PC-3 (cell line): ENCODE measurements around the gene MACROD2. TPM values are rescaled to one million over a fixed set of nuclear protein-coding genes. Genes with fewer than 3 reads are reported as not detected.

Experiments
- ATAC-seq: fragments of 200-7000 bp; cut with Tn5 transposase; 2 replicates; pipeline ENCODE4 v1.9.1; 2020; ENCODE audit warnings: mild to moderate bottlenecking, moderate library complexity
- BruUV-seq: library from RNA; stranded (reverse); fragments of 400-500 nt; replicated peaks from 2 replicates; lab custom pipeline; 2021; lab: Mats Ljungman, UMichigan
- CTCF ChIA-PET: fragments of 300-600 bp; sonication (Branson Sonifier 250); formaldehyde crosslinking; loops from one replicate; lab custom pipeline; 2022; ENCODE audit warnings: antibody characterized with exemption; lab: Charles Lee
- POLR2A ChIA-PET: fragments of 300-600 bp; sonication (Branson Sonifier 250); formaldehyde crosslinking; loops from one replicate; lab custom pipeline; 2022; ENCODE audit warnings: antibody characterized with exemption; ENCODE audit not compliant: unreplicated experiment; lab: Charles Lee
- DNase-seq: peaks from one replicate; pipeline ENCODE4 v3.0.0-alpha.2; 2015
- H2AFZ ChIP-seq: fragments of 300-600 bp; sonication (generic); 2 replicates; pipeline ENCODE4 v1.6.0; 2016; ENCODE audit warnings: antibody characterized with exemption, low read length
- H3F3A ChIP-seq: fragments of 300-600 bp; sonication (generic); one replicate; pipeline ENCODE4 v1.6.0; 2017; ENCODE audit warnings: antibody characterized with exemption, low read length, control low read depth, mild to moderate bottlenecking; ENCODE audit not compliant: unreplicated experiment
- H3K27ac ChIP-seq: fragments of 300-600 bp; sonication (generic); 2 replicates; pipeline ENCODE4 v1.5.1; 2016; ENCODE audit warnings: mild to moderate bottlenecking, low read length
- H3K27me3 ChIP-seq: fragments of 300-600 bp; sonication (generic); 2 replicates; pipeline ENCODE4 v1.6.1; 2016; ENCODE audit warnings: low read length, mixed read lengths
- H3K36me3 ChIP-seq: fragments of 300-600 bp; sonication (generic); 2 replicates; pipeline ENCODE4 v1.6.1; 2016; ENCODE audit warnings: low read depth, mixed run types, low read length, mixed read lengths
- H3K4me1 ChIP-seq: fragments of 300-600 bp; sonication (generic); 2 replicates; pipeline ENCODE4 v1.5.1; 2016; ENCODE audit warnings: low read length; ENCODE audit not compliant: insufficient read depth
- H3K4me2 ChIP-seq: fragments of 300-600 bp; sonication (generic); 2 replicates; pipeline ENCODE4 v1.6.0; 2016; ENCODE audit warnings: low read length
- H3K4me3 ChIP-seq: fragments of 300-600 bp; sonication (generic); 2 replicates; pipeline ENCODE4 v1.5.1; 2016; ENCODE audit warnings: mild to moderate bottlenecking, low read length, mixed read lengths
- H3K79me2 ChIP-seq: fragments of 300-600 bp; sonication (generic); 2 replicates; pipeline ENCODE4 v1.6.1; 2017; ENCODE audit warnings: low read length, mixed read lengths
- H3K9ac ChIP-seq: fragments of 300-600 bp; sonication (generic); 2 replicates; pipeline ENCODE4 v1.6.0; 2016; ENCODE audit warnings: mild to moderate bottlenecking, low read length
- H3K9me2 ChIP-seq: fragments of 300-600 bp; sonication (generic); replicated peaks from 2 replicates; pipeline ENCODE4 v1.6.1; 2016; ENCODE audit warnings: mixed run types, low read length, mixed read lengths
- H3K9me3 ChIP-seq: fragments of 300-600 bp; sonication (generic); 2 replicates; pipeline ENCODE4 v1.6.1; 2016; ENCODE audit warnings: low read length, mixed read lengths
- H4K20me1 ChIP-seq: fragments of 300-600 bp; sonication (generic); 2 replicates; pipeline ENCODE4 v1.6.1; 2016; ENCODE audit warnings: low read length, mixed read lengths
- CTCF ChIP-seq: fragments of 300-600 bp; sonication (generic); conservative IDR thresholded peaks from 2 replicates; pipeline ENCODE4 v1.5.1; 2017; ENCODE audit warnings: antibody characterized with exemption, low read depth, mild to moderate bottlenecking, low read length
- EZH2 ChIP-seq: fragments of 300-600 bp; sonication (generic); IDR thresholded peaks from one replicate; pipeline ENCODE4 v1.6.1; 2017; ENCODE audit warnings: antibody characterized with exemption, mild to moderate bottlenecking, low read length; ENCODE audit not compliant: unreplicated experiment
- EZH2phosphoT487 ChIP-seq: fragments of 300-600 bp; sonication (generic); IDR thresholded peaks from 2 replicates; pipeline ENCODE4 v1.6.1; 2018; ENCODE audit warnings: mild to moderate bottlenecking, antibody characterized with exemption, low read length, borderline replicate concordance
- intact Hi-C: fragments of 100-400 bp; cut with micrococcal nuclease; formaldehyde crosslinking; loops from 2 replicates; pipeline ENCODE4 v1.9.0; 2023
- total RNA-seq: library from RNA; depleted of rRNA; stranded (reverse); fragments of >200 nt; gene quantifications from 2 replicates; pipeline ENCODE4 v1.2.3, GENCODE V29; 2014

MACROD2 gene
- total RNA-seq, 1 experiment from 2014 or later: 3.1 TPM

- ChIA-PET CTCF (no interaction called here), POLR2A (no interaction called here)
- intact Hi-C loops: no loop called here
- Histone ChIP-seq H3K9me2 (no peaks in the 10 kb centered on the region), H3K4me2 (no peak overlapping the region), H3K4me3 (no peak overlapping the region), H3K36me3 (no peaks in the 10 kb centered on the region), H3K79me2 (no peaks in the 10 kb centered on the region), H3K9ac (no peak overlapping the region), H3F3A (no peaks in the 10 kb centered on the region), H3K9me3 (no peaks in the 10 kb centered on the region), H3K27ac (no peak overlapping the region), H3K27me3 (no peaks in the 10 kb centered on the region), H4K20me1 (no peaks in the 10 kb centered on the region), H2AFZ (no peak overlapping the region), H3K4me1 (peaks cover 9% of the 10 kb centered on the region)
- no peak for ATAC-seq
- no peak for TF ChIP-seq CTCF
- TF ChIP-seq EZH2phosphoT487: no peak
- no peak for TF ChIP-seq EZH2
- no TSS peak for BruUV-seq
- DNase-seq: no peak
Observed at GRCh38 chr20:14956538-14956937, 961.2 kb downstream of the MACROD2 start.

GRCh38 chr20:14957402-14957801, 962.1 kb downstream of the MACROD2 start:
- Histone ChIP-seq H2AFZ (no peak overlapping the region), H4K20me1 (no peaks in the 10 kb centered on the region), H3K9ac (no peak overlapping the region), H3K79me2 (no peaks in the 10 kb centered on the region), H3K4me1 (peaks cover under 1% of the 10 kb centered on the region; the same call in 1 of the 2 replicates), H3K27me3 (no peaks in the 10 kb centered on the region), H3K27ac (no peak overlapping the region), H3F3A (no peaks in the 10 kb centered on the region), H3K36me3 (no peaks in the 10 kb centered on the region), H3K4me2 (no peak overlapping the region), H3K4me3 (no peak overlapping the region), H3K9me2 (no peaks in the 10 kb centered on the region), H3K9me3 (no peaks in the 10 kb centered on the region)
- no peak for DNase-seq
- no TSS peak for BruUV-seq
- TF ChIP-seq CTCF (no peak), EZH2 (no peak), EZH2phosphoT487 (no peak)
- ChIA-PET POLR2A (no interaction called here), CTCF (no interaction called here)
- ATAC-seq: no peak
- intact Hi-C loops: no loop called here

GRCh38 chr20:14958626-14959025, 963.3 kb downstream of the MACROD2 start:
- ChIA-PET CTCF (interaction anchor here (0.6 kb wide), 1 partner anchor 622 kb away, joined by 3 read pairs; the partner anchor contains the start of gene FLRT3), POLR2A (no interaction called here)
- H4K20me1 ChIP-seq: no peaks in the 10 kb centered on the region
- no peaks in the 10 kb centered on the region for H3K27me3 ChIP-seq
- no peaks in the 10 kb centered on the region for H3K36me3 ChIP-seq
- no peaks in the 10 kb centered on the region for H3F3A ChIP-seq
- H2AFZ ChIP-seq: no peak overlapping the region
- H3K4me2 ChIP-seq: no peak overlapping the region
- no TSS peak for BruUV-seq
- no peak for TF ChIP-seq EZH2
- no peak for TF ChIP-seq EZH2phosphoT487
- no peak for TF ChIP-seq CTCF
- DNase-seq: no peak
- H3K9me2 ChIP-seq: no peaks in the 10 kb centered on the region
- H3K4me1 ChIP-seq: peaks cover 10% of the 10 kb centered on the region
- no peaks in the 10 kb centered on the region for H3K9me3 ChIP-seq
- no peaks in the 10 kb centered on the region for H3K79me2 ChIP-seq
- no peak overlapping the region for H3K9ac ChIP-seq
- intact Hi-C loops: no loop called here
- ATAC-seq: no peak
- no peak overlapping the region for H3K27ac ChIP-seq
- no peak overlapping the region for H3K4me3 ChIP-seq
